HG02571 (cell line): ENCODE results near the gene SLC25A12.
"Not testable (repeated sequence)": the region's sequence is repeated elsewhere in the genome, so short reads cannot be mapped to it uniquely, and the experiment has no call there.

ENCODE experiments used
- ATAC-seq: cut with Tn5 transposase; IDR thresholded peaks from one replicate; pipeline ENCODE4 v1.9.1; 2021; ENCODE audit warnings: mild to moderate bottlenecking, moderate library complexity; ENCODE audit not compliant: unreplicated experiment

The SLC25A12 gene

GRCh38 chr2:171832489-171832888 lies 61.6 kb downstream of the SLC25A12 start:
- no peak for ATAC-seq

GRCh38 chr2:171830039-171830438 lies 64.0 kb downstream of the SLC25A12 start:
- ATAC-seq = no peak

GRCh38 chr2:171824086-171824485 lies 70.0 kb downstream of the SLC25A12 start:
- ATAC-seq = no peak

GRCh38 chr2:171822525-171823322 lies 71.3 kb downstream of the SLC25A12 start:
- no peak for ATAC-seq

- no peak for ATAC-seq
Observed at GRCh38 chr2:171819453-171819852, 74.6 kb downstream of the SLC25A12 start.

GRCh38 chr2:171814883-171815282 lies 79.2 kb downstream of the SLC25A12 start:
- ATAC-seq = no peak

- no peak for ATAC-seq
Observed at GRCh38 chr2:171814174-171814573, 79.9 kb downstream of the SLC25A12 start.

- ATAC-seq = no peak
Observed at GRCh38 chr2:171813729-171814128, 80.3 kb downstream of the SLC25A12 start.

- no peak for ATAC-seq
Observed at GRCh38 chr2:171813126-171813525, 80.9 kb downstream of the SLC25A12 start.

- no peak for ATAC-seq
Observed at GRCh38 chr2:171811245-171811628, 82.8 kb downstream of the SLC25A12 start.

- ATAC-seq = no peak
Observed at GRCh38 chr2:171810422-171811244, 83.4 kb downstream of the SLC25A12 start.

- not testable (repeated sequence) for ATAC-seq
Observed at GRCh38 chr2:171808885-171809284, 85.2 kb downstream of the SLC25A12 start.

GRCh38 chr2:171807831-171808393 lies 86.1 kb downstream of the SLC25A12 start:
- ATAC-seq = no peak

GRCh38 chr2:171807119-171807518 lies 86.9 kb downstream of the SLC25A12 start:
- no peak for ATAC-seq

GRCh38 chr2:171804456-171804855 lies 89.6 kb downstream of the SLC25A12 start:
- no peak for ATAC-seq

- no peak for ATAC-seq
Observed at GRCh38 chr2:171803757-171804156, 90.3 kb downstream of the SLC25A12 start.

GRCh38 chr2:171800639-171801038 lies 93.4 kb downstream of the SLC25A12 start:
- ATAC-seq = no peak

- no peak for ATAC-seq
Observed at GRCh38 chr2:171798156-171798820, 95.8 kb downstream of the SLC25A12 start.

- no peak for ATAC-seq
Observed at GRCh38 chr2:171794918-171795317, 99.1 kb downstream of the SLC25A12 start.

- no peak for ATAC-seq
Observed at GRCh38 chr2:171793691-171794678, 100.1 kb downstream of the SLC25A12 start.
